ENCODE results near the gene BAX. TPM values are rescaled to one million over a fixed set of nuclear protein-coding genes. Genes with fewer than 3 reads are reported as not detected.
"Not testable (repeated sequence)": the region's sequence is repeated elsewhere in the genome, so short reads cannot be mapped to it uniquely, and the experiment has no call there.

The BAX gene
- total and polyA plus RNA-seq, 3 experiments from 2014 or later = 79.5 to 331 (median 315) TPM

DNA sequence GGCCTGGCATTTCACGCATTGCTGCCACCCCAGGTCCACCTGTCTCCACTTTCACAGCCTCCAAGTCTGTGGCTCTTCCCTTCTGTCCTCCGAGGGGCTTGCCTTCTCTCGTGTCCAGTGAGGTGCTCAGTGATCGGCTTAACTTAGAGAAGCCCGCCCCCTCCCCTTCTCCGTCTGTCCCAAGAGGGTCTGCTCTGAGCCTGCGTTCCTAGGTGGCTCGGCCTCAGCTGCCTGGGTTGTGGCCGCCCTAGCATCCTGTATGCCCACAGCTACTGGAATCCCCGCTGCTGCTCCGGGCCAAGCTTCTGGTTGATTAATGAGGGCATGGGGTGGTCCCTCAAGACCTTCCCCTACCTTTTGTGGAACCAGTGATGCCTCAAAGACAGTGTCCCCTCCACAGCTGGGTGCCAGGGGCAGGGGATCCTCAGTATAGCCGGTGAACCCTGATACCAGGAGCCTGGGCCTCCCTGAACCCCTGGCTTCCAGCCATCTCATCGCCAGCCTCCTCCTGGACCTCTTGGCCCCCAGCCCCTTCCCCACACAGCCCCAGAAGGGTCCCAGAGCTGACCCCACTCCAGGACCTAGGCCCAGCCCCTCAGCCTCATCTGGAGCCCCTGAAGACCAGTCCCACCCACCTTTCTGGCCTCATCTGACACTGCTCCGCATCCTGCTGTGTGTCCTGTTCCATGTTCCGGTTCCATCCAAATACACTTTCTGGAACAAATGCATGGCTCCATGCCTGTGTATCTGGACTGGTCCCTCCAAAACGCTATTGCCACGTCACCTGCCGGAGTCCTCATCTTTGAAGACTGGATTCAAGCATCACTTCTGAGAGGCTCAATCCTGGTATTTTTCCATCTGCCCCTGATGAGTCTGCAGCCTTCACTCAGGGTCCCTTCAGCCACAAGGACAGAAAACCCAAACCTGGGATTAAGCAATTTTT lies 31.9 kb upstream of the BAX start:
- Mint-ChIP-seq H3K36me3 (peaks cover 0 to 40% (median 0%) of the 10 kb centered on the region in 3 donors), H3K27ac (peak overlapping the region in 1 of 8 donors; percentile 29), H3K4me3 (no peak overlapping the region), H3K4me1 (peaks cover 0 to 4% (median 0%) of the 10 kb centered on the region in 3 donors), H3K9me3 (no peaks in the 10 kb centered on the region), H3K27me3 (no peaks in the 10 kb centered on the region)
- Histone ChIP-seq H3K4me1 (ENCODE audit: insufficient read depth, low read length) (no peaks in the 10 kb centered on the region), H3K4me3 (ENCODE audit: low read length) (no peak overlapping the region), H3K27ac (ENCODE audit: low read depth, low read length) (no peak overlapping the region), H3K27me3 (ENCODE audit: insufficient read depth, low read length, poor library complexity, severe bottlenecking) (no peaks in the 10 kb centered on the region), H3K9me3 (ENCODE audit: low read length) (no peaks in the 10 kb centered on the region), H3K36me3 (ENCODE audit: insufficient read depth, low read length) (peaks cover 9% of the 10 kb centered on the region)
- no peak for DNase-seq
- ChIA-PET CTCF (no interaction called here), POLR2A (no interaction called here)

DNA sequence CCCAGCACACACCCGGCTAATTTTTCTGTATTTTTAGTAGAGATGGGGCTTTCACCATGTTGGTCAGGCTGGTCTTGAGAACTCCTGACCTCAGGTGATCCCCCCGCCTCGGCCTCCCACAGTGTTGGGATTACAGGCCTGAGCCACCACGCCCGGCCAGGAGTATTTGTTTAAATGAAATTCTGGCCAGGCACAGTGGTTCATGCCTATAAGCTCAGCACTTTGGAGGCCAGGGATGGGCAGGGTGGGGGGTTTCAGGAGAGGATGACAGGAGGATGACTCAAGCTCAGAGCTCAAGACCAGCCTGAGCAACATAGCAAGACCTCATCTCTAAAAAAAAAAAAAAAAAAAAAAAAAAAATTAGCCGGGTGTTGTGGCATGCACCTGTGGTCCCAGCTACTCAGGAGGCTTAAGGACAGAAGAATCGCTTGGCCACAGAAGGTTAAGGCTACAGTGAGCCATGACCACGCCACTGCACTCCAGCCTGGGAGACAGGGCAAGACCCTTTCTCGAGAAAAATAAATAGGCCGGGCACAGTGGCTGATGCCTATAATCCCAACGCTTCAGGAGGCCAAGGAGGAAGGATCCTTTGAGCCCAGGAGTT lies 29.3 kb upstream of the BAX start:
- H3K4me1 Mint-ChIP-seq = peaks cover 0 to 4% (median 0%) of the 10 kb centered on the region in 3 donors
- no peak for DNase-seq
- CTCF ChIA-PET = no interaction called here
- Histone ChIP-seq H3K4me1 (ENCODE audit: insufficient read depth, low read length) (no peaks in the 10 kb centered on the region), H3K27ac (ENCODE audit: low read depth, low read length) (no peak overlapping the region), H3K27me3 (ENCODE audit: insufficient read depth, low read length, poor library complexity, severe bottlenecking) (no peaks in the 10 kb centered on the region), H3K36me3 (ENCODE audit: insufficient read depth, low read length) (no peaks in the 10 kb centered on the region), H3K4me3 (ENCODE audit: low read length) (no peak overlapping the region), H3K9me3 (ENCODE audit: low read length) (no peaks in the 10 kb centered on the region)
- H3K36me3 Mint-ChIP-seq = peaks cover 0 to 23% (median 0%) of the 10 kb centered on the region in 3 donors
- no peaks in the 10 kb centered on the region for H3K27me3 Mint-ChIP-seq
- POLR2A ChIA-PET = no interaction called here
- no peaks in the 10 kb centered on the region for H3K9me3 Mint-ChIP-seq
- no peak overlapping the region for H3K27ac Mint-ChIP-seq
- no peak overlapping the region for H3K4me3 Mint-ChIP-seq

DNA sequence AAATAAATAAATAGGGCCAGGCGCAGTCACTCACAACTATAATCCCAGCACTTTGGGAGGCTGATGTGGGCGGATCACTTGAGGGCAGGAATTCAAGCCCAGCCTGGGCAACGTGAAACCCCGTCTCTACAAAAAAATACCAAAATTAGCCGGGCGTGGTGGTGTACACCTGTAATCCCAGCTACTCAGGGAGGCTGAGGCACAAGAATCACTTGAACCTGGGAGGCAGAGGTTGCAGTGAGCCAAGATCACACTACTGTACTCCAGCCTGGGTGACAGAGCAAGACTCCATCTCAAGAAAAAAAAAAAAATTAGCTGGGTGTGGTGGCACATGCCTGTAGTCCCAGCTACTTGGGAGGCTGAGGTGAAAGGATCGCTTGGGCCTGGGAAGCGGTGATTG lies 28.8 kb upstream of the BAX start:
- peaks cover 0 to 20% (median 0%) of the 10 kb centered on the region in 3 donors for H3K36me3 Mint-ChIP-seq
- H3K4me1 Mint-ChIP-seq; H3K27me3 ChIP-seq (ENCODE audit: insufficient read depth, low read length, poor library complexity, severe bottlenecking); CTCF ChIA-PET; H3K27me3 Mint-ChIP-seq; H3K36me3 ChIP-seq (ENCODE audit: insufficient read depth, low read length); H3K27ac ChIP-seq (ENCODE audit: low read depth, low read length); POLR2A ChIA-PET; H3K4me3 Mint-ChIP-seq; H3K9me3 ChIP-seq (ENCODE audit: low read length); H3K27ac Mint-ChIP-seq; DNase-seq; H3K4me3 ChIP-seq (ENCODE audit: low read length); H3K9me3 Mint-ChIP-seq; H3K4me1 ChIP-seq (ENCODE audit: insufficient read depth, low read length): not testable (repeated sequence)

DNA sequence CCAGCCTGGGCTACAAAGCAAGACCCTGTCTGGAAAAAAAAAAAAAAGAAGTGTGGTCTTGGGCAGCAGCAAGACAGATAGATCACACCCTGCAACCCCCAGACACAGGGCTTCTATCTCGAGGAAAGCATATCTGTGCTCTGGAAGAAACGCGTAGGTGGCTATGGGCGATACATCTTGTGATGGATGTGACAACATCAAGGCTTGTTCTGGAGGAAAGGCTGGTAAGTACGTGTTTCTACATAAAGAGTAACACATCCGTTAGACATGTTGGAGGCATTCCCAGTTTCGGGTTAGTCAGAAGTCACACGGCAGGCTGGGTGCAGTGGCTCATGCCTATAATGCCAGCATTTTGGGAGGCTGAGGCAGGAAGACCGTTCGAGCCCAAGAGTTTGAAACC lies 27.8 kb upstream of the BAX start:
- peaks cover 0 to 4% (median 0%) of the 10 kb centered on the region in 3 donors for H3K4me1 Mint-ChIP-seq
- peak in 1 of 5 donors; percentile 11 for DNase-seq
- no peaks in the 10 kb centered on the region for H3K27me3 ChIP-seq (ENCODE audit: insufficient read depth, low read length, poor library complexity, severe bottlenecking)
- no peak overlapping the region for H3K27ac ChIP-seq (ENCODE audit: low read depth, low read length)
- H3K9me3 Mint-ChIP-seq = no peaks in the 10 kb centered on the region
- H3K27me3 Mint-ChIP-seq = no peaks in the 10 kb centered on the region
- H3K4me3 ChIP-seq (ENCODE audit: low read length) = no peak overlapping the region
- H3K9me3 ChIP-seq (ENCODE audit: low read length) = no peaks in the 10 kb centered on the region
- H3K36me3 ChIP-seq (ENCODE audit: insufficient read depth, low read length) = no peaks in the 10 kb centered on the region
- H3K4me3 Mint-ChIP-seq = peak overlapping the region in 3 of 7 donors; percentile 22 to 61 (median 32)
- peaks cover 0 to 12% (median 0%) of the 10 kb centered on the region in 3 donors for H3K36me3 Mint-ChIP-seq
- peak overlapping the region in 2 of 8 donors; percentile 47 to 58 for H3K27ac Mint-ChIP-seq
- H3K4me1 ChIP-seq (ENCODE audit: insufficient read depth, low read length) = no peaks in the 10 kb centered on the region
- ChIA-PET POLR2A (no interaction called here), CTCF (no interaction called here)

DNA sequence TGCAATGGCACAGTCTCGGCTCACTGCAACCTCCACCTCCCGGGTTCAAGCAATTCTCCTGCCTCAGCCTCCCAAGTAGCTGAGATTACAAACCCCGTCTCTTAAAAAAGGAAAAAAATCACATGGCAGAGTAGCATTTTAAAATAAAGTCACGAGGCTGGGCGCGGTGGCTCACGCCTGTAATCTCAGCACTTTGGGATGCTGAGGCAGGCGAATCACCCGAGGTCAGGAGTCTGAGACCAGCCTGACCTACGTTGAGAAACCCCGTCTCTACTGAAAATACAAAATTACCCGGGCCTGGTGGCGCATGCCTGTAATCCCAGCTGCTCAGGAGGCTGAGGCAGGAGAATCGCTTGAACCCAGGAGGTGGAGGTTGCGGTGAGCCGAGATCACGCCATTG lies 27.0 kb upstream of the BAX start:
- H3K4me1 Mint-ChIP-seq; H3K27ac Mint-ChIP-seq; DNase-seq; H3K4me3 Mint-ChIP-seq; H3K4me3 ChIP-seq (ENCODE audit: low read length); H3K9me3 ChIP-seq (ENCODE audit: low read length); H3K36me3 Mint-ChIP-seq; H3K27me3 ChIP-seq (ENCODE audit: insufficient read depth, low read length, poor library complexity, severe bottlenecking); H3K9me3 Mint-ChIP-seq; CTCF ChIA-PET; H3K27me3 Mint-ChIP-seq; H3K27ac ChIP-seq (ENCODE audit: low read depth, low read length); H3K36me3 ChIP-seq (ENCODE audit: insufficient read depth, low read length); POLR2A ChIA-PET; H3K4me1 ChIP-seq (ENCODE audit: insufficient read depth, low read length): not testable (repeated sequence)

DNA sequence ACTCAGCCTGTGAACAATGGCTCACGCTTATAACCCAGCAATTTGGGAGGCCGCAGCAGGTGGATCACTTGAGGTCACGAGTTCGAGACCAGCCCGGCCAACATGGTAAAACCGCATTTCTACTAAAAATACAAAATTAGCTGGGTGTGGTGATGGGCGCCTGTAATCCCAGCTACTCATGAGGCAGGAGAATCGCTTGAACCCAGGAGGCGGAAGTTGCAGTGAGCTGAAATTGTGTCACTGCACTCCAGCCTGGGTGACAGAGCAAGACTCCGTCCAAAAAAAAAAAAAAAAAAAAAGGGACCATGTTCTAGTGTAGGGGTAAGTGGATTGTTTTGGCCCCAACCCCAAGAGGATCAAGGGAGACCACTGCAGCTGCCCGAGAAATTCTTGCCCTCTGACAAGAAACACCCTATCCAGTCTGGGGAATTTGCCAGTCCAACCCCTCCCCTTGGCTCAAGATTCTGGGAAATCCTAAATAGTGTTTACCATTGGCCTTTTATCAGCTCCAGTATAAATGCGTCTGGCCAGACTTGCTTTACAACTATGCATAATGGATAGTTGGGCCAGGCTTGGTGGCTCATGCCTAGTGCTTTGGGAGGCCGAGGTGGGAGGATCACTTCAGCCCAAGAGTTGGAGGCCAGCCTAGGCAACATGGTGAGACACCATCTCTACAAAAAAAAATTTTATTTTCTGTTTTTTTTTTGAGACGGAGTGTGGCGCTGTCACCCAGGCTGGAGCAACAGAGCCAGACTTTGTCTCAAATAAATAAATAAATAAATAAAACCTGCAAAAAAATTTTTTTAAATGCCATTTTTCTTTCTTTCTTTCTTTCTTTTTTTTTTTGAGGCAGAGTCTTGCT lies 26.3 kb upstream of the BAX start:
- Histone ChIP-seq H3K4me1 (ENCODE audit: insufficient read depth, low read length) (peaks cover 6% of the 10 kb centered on the region), H3K9me3 (ENCODE audit: low read length) (no peaks in the 10 kb centered on the region), H3K36me3 (ENCODE audit: insufficient read depth, low read length) (no peaks in the 10 kb centered on the region), H3K27me3 (ENCODE audit: insufficient read depth, low read length, poor library complexity, severe bottlenecking) (no peaks in the 10 kb centered on the region), H3K27ac (ENCODE audit: low read depth, low read length) (no peak overlapping the region), H3K4me3 (ENCODE audit: low read length) (no peak overlapping the region)
- DNase-seq = no peak
- peaks cover 5 to 7% (median 5%) of the 10 kb centered on the region in 3 donors for H3K4me1 Mint-ChIP-seq
- ChIA-PET POLR2A (no interaction called here), CTCF (no interaction called here)
- no peaks in the 10 kb centered on the region for H3K27me3 Mint-ChIP-seq
- H3K36me3 Mint-ChIP-seq = peaks cover 0 to 2% (median 0%) of the 10 kb centered on the region in 3 donors
- no peak overlapping the region for H3K27ac Mint-ChIP-seq
- H3K9me3 Mint-ChIP-seq = no peaks in the 10 kb centered on the region
- no peak overlapping the region for H3K4me3 Mint-ChIP-seq

DNA sequence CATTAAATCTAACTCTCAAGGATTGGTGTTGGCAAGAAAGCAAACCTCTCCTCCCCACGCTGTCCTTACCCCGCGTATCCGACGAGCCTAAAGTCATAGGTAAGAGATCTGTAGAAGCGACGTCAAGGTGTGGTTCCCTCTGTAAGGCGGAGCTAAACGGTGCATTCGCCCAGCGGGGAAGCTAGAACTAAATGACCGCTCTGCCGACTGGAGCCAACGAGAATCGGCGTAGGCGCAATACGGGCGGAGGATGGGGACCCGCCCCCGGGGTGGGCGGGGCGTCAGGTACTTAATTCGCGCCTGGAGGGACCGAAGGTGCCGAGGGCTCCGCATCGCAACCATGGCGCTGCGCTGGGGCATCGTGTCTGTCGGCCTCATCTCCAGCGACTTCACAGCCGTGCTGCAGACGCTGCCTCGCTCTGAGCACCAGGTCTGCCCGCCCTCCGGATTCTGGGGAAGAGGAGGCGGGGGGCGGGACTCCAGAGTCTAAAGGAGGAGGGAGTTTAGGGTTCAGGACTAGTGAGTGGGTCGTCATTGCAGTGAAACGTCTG lies 21.2 kb upstream of the BAX start, which contains the start of gene DHDH:
DHDH (plus strand) TSS at position 318 of the 551 bp plus-strand sequence; CDS start at position 341, 23 bp downstream.
- H3K4me1 ChIP-seq (ENCODE audit: insufficient read depth, low read length) = peaks cover 12% of the 10 kb centered on the region
- ChIA-PET CTCF (interaction anchor here (1.0 to 1.7 kb wide), 3 partner anchors 18 to 37 kb away, joined by 3 to 6 read pairs (median 3); no protein-coding TSS in a partner anchor), POLR2A (interaction anchor here (0.7 to 1.4 kb wide), 3 partner anchors 32 to 60 kb away, joined by 3 to 5 read pairs (median 3); partner anchors contain the start of gene RUVBL2)
- H3K27ac ChIP-seq (ENCODE audit: low read depth, low read length) = peak within 1 kb of the TSS; percentile 18
- Mint-ChIP-seq H3K4me3 (peak within 1 kb of the TSS; percentile 12 to 90 (median 84)), H3K9me3 (no peaks in the 10 kb centered on the region), H3K36me3 (no peaks in the 10 kb centered on the region), H3K4me1 (peaks cover 9 to 19% (median 12%) of the 10 kb centered on the region in 3 donors), H3K27me3 (no peaks in the 10 kb centered on the region), H3K27ac (peak within 1 kb of the TSS in 7 of 8 donors; percentile 38 to 87 (median 75))
- H3K36me3 ChIP-seq (ENCODE audit: insufficient read depth, low read length) = no peaks in the 10 kb centered on the region
- no peaks in the 10 kb centered on the region for H3K27me3 ChIP-seq (ENCODE audit: insufficient read depth, low read length, poor library complexity, severe bottlenecking)
- H3K9me3 ChIP-seq (ENCODE audit: low read length) = no peaks in the 10 kb centered on the region
- peak; percentile 78 to 87 (median 82) for DNase-seq
- H3K4me3 ChIP-seq (ENCODE audit: low read length) = peak within 1 kb of the TSS; percentile 45
